GM18909 (cell line): Measurements from ENCODE around the gene BRPF1.

Experiments
- ATAC-seq: cut with Tn5 transposase; IDR thresholded peaks from one replicate; pipeline ENCODE4 v1.9.1; 2021; ENCODE audit warnings: mild to moderate bottlenecking; ENCODE audit not compliant: unreplicated experiment, poor library complexity

BRPF1 gene

DNA sequence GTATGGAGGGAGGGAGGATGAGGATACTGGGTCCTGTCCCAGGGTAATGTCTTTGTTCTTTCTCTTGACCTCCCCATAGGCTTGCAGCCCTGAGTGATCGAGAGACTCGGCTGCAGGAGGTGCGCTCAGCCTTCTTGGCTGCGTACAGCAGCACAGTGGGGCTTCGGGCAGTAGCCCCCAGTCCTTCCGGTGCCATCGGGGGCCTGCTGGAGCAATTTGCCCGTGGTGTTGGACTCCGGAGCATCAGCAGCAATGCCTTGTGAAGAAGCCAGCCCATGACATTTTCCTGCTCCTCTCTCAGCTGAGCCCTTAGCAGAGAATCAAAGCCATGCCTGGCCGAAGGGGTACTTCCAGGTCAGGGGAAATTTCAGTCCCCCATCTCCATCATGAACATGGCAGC is 29.8 kb upstream of the BRPF1 start:
- ATAC-seq, result no peak

DNA sequence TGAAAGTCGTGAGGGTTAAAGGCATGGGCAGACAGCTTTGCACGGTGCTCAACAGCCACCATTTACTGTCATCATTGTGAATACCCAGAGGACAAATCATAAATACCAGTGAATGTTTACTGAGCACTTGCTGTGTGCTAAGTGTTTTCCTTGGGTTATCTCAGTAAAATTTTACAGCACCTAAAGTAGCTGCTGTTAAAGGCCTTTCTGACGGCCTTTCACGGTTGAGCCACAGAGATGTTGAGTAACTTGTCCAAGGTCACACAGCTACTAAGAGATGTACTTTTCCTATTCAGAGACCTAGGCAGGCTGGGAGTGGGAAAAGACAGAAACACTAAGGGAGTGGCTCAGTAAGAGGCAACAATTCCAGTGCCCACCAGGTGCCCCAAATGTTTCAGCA is 28.3 kb upstream of the BRPF1 start:
- ATAC-seq, result no peak

DNA sequence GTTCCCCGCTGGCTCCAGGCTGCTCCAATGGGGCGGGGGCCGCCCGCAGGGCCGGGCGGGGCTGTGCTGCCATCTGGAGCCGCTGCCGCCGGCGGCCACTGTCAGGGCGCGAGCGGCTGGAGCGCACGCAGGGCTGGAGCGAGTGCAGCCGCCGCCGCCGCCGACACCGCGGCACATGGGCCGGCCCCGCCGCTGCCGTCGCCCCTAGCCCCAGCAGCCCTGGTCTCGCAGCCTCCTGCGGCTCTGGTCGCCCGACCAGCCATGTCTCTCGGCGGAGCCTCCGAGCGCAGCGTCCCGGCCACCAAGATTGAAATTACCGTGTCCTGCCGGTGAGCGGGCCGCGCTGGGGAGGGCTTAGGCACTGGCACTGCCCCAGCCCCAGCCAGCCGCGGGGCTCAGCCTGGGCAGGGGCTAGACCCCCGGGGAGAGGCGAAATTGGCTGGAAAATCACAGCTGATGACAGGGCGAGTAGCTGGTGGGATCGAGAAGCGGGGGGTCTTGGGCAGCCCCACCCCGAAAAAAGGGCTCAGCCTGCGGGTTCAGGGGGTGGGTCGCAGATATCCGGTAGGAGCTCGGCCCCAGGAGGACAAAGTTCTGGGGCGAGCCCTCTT is 27.7 kb upstream of the BRPF1 start, which contains the start of gene CPNE9:
CPNE9 (plus strand) TSS at position 98 of the 611 bp plus-strand sequence; CDS start at position 262, 164 bp downstream.
- no peak for ATAC-seq

DNA sequence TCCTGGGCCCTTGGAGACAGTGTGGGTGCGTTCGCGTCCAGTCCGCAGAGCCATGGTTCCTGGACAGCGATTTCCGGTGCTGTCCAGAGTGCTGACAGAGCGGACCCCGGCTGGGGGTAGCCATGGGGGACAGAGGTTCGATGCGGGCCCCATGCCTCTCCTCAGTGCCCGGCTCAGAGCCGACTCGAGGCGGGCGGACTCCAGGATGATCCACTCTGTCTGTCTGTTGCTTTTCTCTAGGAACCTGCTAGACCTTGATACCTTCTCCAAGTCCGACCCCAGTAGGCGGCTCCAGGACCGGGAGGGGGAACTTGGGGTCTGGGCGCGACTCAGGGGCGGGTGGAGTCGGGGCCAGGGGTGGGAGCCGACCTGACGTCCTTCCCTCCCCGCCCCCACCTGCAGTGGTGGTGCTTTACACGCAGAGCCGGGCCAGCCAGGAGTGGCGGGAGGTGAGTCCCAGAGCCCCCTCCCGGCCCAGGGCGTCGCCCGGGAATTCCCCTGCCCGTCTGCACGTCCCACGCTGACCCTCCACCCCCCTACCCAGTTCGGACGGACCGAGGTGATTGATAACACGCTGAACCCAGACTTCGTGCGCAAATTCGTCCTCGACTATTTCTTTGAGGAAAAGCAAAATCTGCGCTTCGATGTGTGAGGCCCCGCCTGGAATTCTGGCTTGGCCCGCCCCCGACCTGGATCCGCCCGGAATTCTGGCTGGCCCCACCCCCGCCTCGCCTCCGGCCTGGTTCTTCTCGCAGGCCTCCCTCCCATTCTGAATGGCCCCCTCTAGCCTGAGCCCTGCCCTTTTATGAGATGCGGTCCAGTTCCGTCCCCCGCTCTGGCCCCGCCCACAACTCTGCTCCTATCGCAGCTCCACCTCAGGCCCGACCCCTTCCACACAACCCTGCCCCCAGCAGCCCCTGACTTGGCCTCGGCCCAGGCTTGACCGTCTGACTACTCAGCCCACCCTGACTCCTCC is 26.9 kb upstream of the BRPF1 start:
- no peak for ATAC-seq

DNA sequence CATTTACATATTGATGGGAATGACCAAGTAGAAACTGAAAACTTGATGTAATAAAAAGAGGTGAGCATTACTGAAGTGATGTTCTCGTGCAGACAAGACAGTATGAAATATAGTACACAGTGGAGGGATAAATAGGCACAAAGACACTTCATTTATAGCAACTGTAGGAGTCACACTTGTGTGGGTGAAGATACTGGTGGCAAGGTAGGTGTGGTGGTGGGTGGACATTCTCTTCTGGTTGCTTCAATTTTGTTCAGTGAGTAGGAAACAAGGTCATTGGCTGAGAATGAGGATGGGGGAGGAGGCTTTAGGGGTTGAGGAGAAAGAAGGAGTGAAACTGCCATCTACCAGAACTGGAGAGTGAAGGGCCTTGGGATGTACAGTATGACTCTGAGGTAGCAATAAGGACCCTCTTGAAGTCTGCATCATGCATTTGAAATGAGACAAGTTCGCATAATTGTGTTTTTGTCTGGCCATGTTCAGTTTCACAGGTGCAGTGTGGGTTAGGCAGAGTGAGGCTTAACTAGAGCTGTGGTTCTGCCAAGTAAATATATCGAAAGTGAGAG is 21.3 kb upstream of the BRPF1 start:
- ATAC-seq, result no peak

DNA sequence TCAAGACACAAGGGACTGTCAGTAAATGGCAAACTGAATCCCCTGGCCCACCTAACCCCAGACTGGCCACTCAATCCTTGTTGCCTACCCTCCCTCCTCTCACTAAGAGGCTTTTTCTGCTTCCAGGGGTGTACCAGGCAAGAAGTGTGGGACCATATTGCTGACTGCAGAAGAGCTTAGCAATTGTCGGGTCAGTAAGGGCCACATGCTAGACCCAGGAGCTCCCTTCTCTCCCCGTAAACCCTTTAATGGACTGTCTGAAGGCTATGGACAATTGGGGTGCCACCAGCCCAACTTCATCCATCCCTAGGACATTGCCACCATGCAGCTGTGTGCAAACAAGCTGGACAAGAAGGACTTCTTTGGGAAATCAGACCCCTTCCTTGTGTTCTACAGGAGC is 19.1 kb upstream of the BRPF1 start:
- ATAC-seq, result no peak

DNA sequence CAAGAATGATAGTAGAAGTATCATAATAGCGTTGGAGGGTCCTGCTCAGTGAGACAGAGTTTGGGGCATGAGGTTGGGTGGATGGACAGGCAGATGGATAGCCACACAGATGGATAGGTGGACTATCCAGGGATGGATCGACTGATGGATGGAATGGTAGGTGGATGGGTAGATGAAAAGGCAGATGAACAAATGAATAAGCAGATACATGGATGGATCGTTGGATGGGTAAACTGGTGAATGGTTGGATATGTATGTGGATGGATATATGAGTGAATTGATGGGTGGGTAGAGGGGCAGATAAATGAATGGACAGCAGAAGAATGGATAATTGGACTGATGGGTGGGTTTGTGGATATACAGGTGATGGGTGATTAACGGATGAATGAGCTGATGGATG is 18.4 kb upstream of the BRPF1 start:
- no peak for ATAC-seq

DNA sequence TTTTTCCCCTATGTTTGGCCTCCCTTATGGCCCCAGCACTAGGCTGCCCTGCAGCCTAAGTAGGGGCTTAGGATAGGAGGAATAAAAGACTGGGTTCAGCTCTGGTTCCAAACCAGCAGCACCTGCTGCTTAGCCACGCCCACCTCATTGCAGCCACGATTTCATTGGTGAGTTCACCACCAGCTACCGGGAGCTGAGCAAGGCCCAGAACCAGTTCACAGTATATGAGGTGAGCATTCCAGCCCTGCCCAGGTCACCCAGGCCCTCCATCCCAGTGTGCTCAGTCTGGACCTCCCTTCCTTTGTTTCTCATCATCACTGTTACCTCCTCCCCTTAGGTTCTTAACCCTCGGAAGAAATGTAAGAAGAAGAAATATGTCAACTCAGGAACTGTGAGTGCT is 16.4 kb upstream of the BRPF1 start:
- ATAC-seq, result no peak

DNA sequence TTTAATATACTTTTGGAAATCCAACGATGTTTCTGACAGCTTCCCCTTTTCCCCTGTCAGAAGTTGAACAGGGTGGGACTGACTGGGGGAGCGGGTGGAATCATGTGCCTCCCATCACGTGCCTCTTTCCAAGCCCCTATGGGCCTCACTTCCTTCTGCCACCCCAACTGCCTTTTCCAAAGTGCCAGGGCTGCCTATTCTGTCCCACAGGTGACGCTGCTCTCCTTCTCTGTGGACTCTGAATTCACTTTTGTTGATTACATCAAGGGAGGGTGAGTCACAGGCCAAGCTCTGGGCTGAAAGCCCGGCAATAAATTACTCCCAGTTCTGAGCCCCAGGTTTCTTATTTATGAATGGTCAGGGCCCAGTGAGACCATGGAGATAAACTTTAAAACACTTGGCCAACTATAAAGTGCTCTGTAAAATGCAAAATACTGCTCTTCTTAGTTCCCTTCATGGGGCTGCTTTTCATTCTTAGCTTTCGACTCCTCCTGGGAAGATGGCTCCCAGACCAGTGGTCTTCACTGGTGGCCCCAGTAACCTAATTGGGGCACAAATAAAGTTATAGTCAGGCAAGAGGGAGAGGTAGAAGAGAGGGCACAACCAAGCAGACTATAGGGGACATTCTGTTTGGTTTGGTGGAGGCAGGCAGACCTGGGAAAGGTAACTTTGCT is 15.6 kb upstream of the BRPF1 start:
- ATAC-seq, result no peak

DNA sequence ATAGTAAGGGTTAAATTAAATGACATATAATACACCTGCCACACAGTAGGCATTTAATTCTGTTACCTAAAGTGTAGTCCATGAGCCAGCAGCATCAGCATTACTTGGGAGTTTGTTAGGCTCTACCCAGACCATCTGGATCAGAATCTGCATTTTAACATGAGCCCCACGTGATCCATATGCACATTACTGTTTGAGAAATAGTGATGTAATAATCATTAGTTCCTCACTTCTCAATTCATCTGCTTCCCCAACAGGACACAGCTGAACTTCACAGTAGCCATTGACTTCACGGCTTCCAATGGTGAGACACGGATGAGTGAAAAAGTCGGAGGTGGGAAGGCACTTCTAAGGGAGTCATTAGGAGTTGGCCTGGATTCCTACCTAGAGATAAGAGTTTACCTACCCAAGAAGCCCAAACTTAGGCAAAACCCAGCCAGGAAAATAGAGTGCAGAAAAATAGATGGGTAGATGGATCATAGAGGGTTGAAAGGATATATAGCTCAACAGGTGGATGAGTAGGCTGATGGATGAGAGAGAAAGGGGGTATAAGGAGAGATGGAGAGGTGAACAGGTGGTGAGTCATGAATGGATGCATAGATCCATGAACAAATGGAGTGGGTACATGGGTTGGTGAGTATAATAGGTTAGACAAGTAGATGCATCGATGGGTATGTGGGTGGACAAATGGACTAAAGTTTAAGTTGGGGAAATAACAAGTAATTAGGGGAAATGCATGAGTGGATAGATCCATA is 14.6 kb upstream of the BRPF1 start:
- ATAC-seq, result no peak

DNA sequence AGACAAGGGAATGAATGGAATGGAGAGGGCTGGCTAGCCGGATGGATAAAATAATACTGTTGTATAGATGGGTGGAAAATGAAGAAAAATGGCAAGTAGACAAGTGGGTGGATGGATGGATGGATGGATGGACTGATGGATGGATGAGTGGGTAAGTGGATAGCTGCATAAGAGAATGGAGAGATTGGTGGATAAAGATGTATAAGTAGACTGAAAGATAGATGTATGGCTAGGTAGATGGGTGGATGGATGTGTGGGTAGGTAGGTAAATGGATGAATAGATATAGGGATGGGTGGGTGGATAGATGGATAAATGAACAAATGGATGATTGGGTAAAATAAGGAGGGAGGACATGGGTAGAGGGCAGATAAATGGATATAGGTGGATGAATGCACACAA is 14.0 kb upstream of the BRPF1 start:
- no peak for ATAC-seq

DNA sequence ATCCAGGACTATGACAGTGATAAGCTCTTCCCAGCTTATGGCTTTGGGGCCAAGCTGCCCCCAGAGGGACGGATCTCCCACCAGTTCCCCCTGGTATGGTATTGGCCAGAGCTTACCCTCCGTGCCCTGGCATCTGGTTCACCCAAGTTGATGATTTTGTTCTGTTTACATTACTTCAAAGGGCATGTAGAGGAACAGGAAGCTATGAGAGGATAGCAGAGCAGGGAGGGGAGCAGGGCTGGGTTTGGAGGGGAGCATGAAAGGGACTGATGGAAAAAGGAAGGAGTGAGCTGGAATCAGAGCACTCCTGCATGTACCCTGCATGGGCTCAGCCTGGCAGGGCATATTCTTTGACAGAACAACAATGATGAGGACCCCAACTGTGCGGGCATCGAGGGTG is 13.4 kb upstream of the BRPF1 start:
- no peak for ATAC-seq

DNA sequence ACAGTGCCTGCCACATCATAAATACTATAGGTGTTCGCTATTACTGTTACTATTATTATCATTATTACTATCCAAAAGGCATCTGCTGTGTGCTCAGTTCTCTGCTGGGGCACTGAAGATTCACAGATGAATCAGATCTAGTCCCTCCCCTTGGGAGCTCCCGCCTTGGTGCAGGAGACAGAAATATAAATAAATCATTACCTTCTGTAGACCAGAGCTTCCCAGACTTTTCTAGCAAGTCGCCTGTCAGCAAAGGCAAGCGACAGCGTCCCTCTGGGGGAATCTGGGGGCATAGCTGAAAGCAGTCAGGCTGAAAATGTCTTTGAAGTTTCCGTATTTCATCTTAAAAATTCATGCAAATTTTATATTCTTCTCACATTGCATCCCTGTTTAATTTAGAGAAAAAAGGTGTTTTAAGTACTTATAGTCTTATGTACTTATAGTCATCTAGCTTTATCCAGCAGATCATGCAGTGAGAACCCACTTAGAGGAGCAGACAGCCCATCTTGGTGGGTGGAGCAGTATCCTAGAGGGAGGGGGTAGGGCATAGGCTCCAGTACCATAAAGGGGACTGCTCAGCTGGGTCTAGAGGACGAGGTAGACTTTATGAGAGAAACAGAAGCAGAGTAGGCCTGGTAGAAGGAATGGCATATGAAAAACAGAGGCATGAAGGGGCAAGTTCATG is 10.4 kb upstream of the BRPF1 start:
- no peak for ATAC-seq

DNA sequence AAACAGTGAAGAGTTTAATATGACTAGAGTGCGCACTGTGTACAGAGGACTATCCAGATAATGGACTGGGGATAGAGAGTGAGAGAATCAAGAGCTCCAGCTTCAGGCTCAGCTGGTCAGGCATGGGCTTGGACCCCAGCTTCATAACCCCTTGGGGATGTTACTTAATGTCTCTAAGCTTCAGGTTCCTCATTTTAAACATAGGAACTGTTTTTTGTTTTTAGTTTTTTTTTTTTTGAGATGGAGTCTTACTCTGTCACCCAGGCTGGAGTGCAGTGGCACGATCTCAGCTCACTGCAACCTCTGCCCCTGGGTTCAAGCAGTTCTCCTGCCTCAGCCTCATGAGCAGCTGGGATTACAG is 9.9 kb upstream of the BRPF1 start:
- ATAC-seq, result no peak

DNA sequence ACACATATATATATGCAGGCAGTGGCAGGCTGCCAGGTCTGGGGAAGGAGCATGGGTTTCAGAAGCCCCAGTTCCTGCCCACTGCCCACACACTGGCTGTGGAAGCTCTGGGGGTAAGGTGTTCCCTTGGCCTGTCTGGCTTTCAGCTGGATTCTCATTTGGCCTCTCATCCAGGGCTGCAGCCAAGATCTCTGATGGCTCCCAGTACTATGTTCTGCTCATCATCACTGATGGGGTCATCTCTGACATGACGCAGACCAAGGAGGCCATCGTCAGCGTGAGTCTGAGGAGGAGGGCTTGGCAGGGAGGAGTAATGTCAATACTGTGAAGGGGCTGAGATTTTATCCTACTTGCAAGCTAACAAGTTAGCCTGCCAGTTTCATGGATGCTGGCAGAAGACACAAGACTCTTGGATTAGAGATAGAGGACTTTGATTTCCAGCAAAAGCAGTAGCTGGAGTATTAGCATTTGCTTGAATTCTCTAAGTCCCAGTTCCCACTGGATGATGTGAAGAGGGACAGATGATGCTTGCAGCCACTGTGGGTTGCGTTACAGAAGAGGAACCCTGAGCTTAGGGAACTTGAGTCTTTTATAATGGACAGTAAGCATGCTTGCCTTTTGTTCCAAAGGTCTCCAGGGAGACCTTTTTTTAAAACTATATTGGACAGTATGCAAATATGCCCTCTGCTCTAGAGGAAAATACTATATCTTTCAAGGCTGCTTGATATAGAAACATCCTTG is 5.6 kb upstream of the BRPF1 start:
- no peak for ATAC-seq

DNA sequence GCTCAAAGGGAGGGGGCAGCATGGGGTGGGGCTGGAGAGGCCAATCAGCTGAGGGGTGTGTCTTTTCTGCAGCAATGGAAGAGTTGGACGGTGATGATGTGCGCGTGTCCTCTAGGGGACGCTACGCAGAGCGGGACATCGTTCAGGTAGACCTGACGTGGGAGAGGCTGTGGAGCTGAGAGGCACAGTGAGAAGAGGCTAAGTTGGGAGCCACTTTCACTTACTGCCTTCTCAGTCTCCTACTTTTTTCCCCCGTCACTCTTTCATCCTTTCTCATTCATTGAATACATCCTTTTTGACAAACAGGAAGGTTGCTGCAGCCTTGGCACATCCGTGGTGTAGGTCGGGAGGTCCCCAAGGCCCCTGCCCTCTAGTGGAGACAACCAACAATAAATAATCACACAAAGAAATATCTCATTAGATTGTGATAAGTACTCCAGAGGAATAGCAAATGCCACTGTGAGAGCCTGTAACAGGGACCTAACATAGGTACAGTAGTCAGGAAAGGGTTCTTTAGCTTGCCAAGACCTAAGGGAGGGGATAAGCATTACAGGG is 4.4 kb upstream of the BRPF1 start:
- peak; percentile 16 for ATAC-seq

DNA sequence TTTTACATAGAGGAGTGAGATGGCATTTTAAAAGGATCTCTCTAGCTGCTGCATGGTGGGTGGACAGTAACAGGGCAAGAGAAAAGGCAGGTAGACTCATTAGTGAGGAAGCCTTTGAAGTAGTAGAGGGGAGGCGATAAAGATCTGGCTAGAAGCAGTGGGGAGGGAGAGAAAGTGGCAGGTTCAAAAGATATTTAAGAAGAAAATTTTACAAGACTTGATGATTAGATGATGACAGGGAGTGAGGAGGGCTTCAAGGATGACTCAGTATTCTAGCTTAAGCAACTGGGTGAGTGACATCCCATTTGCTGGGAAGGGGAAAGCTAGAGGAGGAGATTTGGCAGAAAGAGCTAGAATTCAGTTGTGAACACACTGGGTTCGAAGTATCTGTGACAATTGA is 3.8 kb upstream of the BRPF1 start:
- ATAC-seq, result no peak

DNA sequence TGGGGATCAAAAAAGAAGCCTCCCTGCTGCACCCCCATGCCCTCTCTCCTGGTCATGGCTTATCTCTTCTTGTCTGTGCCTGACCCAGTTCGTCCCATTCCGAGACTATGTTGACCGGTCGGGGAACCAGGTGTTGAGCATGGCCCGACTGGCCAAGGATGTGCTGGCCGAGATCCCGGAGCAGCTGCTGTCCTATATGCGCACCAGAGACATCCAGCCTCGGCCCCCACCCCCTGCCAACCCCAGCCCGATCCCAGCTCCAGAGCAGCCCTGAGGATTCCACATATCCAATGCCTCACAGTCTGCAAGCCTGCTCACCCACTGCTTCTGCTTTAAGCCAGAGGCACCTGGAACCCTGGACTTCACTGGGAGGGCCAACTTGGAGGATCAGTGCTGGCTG is 2.1 kb upstream of the BRPF1 start:
- ATAC-seq, result no peak
